Stimulated activated CD4-positive, alpha-beta T cell treated with anti-CD3 and anti-CD28 coated beads, TNF-alpha, amount 100 ng/mL, for 48 hours (primary cell): Measurements from ENCODE around the gene CRB2.
A peak's percentile ranks its signal among the peaks of the same experiment; 100 is the strongest.
"Not testable (repeated sequence)": the region's sequence is repeated elsewhere in the genome, so short reads cannot be mapped to it uniquely, and the experiment has no call there.

Experiments used
- DNase-seq, 3 donors: peaks; one replicate each; pipeline ENCODE4 v3.0.0-alpha.2; 2020; ENCODE audit warnings: low read depth in 3 of 3

Gene CRB2

DNA sequence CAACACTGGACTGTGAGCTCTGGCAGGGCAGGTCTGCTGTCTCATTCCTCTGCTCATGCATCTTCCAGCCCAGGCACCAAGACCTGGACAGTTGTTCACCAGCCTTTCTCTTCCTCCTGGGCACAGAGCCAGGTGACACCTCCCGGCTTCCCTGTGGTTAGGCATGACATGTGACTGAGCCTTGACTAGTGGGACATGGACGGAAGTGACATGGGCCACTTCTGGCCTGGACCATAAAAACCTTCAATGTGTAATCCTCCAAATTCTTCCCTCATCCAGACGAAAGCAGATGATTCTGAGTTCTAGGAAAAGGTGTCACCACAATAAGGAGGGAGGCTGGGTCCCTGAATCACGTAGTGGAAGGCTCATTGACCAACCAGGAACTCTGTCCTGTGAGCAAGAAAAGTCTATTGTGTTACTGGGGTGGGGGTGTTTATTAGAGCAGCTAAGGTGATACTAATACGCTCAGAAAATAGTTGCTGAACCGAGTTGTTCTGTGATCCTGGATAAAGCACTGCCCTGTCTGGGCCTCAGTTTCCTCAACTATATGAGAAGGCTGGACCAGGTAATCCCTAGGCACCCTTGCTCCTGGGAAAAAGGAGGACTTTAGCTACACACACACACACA lies 26.6 kb upstream of the CRB2 start:
- no peak for DNase-seq

DNA sequence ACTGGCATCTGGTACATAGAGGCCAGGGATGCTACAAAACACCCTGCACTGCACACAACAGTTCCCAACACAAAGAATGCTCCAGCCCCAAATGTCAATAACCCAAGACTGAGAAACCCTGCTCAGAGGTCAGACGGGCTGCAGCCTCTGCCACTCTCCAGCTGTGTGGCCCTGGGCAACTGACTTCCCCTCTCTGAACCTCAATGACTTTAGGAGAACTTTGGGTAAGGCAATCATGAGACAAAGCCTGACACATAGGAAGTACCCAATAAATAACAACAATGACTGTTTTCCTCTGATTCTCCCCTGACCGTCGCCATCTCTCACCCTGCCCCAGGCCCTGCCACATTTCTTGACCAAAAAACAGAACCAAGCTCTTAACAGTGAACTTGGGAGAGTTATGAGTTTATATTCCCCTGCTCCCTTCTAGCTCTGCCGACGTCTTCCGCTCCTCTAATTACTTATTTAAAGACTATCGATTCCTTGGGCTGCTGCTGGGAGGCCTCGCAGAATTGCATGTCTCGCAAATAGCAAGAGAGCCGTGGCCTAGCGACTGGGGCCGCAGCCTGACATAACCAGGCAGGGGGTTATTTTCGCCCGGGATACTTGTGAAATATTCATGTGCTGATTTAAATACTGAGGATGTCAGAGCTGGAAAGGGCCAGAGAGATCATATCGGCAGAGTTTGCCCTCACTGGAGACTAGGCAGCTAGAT lies 24.5 kb upstream of the CRB2 start:
- DNase-seq: no peak

DNA sequence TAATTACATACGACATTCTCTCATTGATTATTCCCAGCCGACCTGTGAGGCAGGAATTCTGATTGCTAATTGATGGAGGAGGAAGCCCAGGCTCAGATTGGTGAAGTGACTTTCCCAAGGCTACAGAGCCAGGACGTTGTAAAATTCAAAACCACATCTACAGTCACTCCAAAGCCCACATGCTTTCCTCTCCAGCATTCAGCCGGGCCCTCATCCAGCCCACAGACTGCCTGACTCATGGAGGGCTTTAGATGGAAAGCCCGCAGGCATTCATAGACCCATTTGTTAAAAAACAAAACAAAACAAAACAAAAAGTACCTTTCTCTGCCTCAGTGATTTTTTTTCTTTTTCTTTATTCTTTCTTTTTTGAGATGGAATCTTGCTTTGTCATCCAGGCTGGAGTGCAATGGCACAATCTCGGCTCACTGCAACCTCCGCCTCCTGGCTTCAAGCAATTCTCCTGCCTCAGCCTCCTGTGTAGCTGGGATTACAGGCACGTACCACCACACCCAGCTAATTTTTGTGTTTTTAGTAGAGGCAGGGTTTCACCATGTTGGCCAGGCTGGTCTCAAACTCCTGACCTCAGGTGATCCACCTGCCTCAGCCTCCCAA lies 22.8 kb upstream of the CRB2 start:
- not testable (repeated sequence) for DNase-seq

DNA sequence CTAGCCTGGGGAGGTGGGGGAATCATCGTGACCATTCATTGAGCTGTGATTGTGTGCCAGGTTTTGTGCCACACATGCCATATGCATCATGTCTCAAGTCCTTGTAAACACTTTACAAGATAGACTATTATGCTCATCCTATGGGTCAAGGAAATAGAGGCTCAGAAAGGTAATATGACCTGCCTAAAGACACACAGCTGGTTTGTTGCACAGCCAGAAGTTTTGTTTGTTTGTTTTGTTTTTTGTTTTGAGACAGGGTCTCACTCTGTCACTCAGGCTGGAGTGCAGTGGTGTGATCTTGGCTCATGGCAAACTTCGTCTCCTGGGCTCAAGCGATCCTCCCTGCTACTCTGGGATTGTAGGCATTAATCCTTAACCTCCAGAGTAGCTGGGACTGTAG lies 21.4 kb upstream of the CRB2 start:
- no peak for DNase-seq

DNA sequence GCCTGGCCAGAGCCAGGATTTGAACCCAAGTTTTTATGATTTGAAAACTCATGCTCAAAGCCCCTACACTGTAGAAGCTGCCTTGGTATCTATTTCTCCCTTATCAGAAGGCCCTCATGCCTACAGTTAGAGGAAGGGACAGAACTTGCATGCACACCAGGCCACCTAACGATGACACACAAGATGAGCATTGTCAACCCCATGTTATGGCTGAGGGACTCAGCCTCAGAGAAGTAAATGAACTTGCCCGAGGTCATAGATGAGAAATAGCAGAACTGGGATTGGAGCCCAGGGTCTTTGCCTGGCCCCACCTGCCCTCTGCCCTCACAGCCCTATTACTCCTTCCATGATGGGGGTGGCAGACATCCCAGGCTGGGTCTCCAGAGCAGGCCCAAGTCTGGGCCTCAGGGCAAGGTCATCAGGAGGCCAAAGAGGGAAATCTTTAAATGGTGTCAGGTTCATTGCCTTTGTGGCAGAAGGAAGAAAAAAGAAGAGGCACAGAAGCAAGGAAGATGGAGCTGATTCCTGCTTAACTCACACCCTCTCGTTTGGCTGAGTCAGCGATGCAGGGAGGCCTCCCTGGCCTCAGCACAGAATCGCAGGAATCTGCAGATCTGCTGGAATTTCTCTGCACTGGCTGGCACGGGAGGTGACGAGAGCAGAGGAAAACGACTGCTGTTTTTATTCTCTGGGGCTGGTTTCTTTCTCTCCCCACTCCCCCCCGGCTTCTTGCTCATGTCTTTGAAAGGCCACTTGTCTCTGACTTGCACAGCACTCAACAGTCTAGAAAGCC lies 20.6 kb upstream of the CRB2 start:
- DNase-seq: no peak

DNA sequence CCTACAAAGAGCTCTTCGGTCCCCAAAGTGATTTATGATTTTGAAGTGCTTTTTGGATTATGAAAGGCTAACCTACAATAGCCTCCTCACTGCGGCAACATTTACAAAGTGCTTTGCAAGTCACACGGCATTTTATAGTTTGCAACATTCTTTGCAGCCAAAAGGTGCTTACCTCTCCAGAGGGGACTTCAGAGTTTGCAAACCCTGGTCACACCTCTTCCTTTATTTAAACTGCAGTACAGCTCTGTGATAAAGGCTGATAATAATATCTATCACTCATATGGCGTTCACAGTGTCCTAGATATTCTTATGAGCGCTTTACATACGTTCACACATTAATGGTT lies 20.0 kb upstream of the CRB2 start:
- DNase-seq: no peak

DNA sequence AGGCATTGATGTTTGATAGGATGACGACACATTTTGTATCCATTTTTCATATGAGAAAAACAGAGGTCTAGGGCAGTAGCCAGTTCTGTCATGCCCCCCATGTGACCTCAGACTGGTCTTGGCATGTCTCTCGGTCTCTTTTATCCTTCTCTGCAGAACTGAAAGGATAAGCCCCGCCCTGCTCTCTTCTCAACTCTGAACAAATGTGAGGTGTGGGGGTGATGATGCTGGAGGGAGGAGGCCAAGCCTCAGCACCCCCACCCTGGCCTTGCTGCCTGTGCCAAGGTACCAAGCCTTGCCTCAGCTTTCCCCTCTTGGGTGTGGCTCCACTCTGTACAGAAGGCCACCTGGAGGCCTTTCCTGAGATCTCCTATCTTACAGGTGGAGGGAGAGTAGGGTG lies 19.5 kb upstream of the CRB2 start:
- no peak for DNase-seq

DNA sequence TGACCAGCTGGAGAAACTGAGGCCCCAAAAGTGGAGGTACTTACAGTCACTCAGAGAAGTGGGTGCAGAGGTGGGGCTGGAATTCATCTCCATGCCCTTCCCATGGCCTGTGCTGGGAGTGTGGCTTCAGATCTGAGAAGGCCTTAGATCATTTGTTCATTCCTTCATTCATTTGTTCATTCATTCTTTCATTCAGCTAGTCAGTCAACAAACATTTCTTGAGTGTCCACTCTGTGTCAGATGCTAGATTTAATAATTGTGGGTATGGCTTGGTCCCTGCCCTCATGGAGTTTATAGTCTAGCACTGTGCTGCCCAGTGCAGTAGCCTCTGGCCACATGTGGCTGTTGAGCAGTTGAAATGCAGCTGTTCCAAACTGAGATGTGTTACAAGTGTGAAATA lies 19.0 kb upstream of the CRB2 start:
- no peak for DNase-seq

DNA sequence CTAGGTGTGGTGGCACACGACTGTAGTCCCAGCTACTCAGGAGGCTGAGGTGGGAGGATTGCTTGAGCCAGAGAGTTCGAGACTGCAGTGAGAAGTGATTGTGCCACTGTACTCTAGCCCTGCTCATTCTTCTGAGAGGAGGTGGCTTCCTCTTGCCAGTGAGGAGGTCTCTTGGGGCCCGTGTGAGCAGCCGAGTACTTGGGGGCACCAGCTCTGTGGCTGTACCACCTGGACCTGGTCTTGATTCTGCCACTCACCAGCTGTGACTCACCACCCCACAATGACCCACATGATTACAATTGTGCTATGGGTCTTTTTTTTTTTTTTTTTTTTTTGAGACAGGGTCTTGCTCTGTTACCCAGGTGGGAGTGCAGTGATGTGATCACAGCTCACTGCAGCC lies 18.0 kb upstream of the CRB2 start:
- DNase-seq: no peak

DNA sequence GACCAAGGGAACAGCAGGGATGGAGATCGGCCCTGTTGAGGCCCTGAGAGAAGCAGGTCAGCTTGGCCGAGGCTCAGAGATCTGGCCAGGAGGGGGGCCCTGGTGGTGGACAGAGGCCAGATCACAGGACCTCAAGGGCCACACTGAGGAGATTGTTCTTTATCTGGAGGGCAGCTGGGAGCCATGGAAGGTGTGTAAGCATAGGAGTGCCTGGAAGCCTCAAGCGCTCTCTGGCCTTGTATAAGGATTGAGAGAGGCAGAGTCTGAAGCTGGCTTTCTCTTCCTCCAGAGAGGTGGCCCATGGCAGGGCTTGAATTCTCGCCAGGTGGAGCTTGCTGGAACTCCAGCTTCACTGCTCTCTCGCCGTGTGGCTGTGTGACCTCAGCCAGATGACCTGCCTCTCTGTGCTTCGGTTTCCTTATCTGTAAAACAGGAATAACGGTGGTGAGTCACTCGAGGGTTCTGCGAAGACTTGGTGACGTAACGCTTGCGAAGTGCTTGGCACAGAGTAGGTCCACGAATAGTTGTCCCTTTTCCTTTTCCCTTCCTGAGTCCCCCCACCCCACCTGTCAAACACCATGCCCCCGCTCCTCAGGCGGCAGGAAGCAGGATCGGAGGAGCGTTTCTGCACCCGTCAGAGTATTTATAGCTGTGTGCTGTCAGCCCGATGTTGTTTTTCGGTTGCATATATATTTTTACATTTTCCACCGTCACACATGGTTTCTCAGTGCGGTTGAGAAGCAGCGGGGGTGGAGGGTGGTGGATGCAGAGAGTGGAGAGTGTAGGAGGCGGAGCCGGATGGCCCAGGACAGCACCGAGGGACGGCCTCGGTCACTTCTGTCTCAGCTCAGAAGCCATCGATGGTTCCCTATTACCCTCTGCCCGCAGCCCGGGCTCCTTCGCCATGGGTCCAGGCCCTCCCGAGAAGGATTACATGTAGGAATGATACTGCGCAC lies 17.0 kb upstream of the CRB2 start:
- DNase-seq: peak; percentile 55 to 71 (median 70)

DNA sequence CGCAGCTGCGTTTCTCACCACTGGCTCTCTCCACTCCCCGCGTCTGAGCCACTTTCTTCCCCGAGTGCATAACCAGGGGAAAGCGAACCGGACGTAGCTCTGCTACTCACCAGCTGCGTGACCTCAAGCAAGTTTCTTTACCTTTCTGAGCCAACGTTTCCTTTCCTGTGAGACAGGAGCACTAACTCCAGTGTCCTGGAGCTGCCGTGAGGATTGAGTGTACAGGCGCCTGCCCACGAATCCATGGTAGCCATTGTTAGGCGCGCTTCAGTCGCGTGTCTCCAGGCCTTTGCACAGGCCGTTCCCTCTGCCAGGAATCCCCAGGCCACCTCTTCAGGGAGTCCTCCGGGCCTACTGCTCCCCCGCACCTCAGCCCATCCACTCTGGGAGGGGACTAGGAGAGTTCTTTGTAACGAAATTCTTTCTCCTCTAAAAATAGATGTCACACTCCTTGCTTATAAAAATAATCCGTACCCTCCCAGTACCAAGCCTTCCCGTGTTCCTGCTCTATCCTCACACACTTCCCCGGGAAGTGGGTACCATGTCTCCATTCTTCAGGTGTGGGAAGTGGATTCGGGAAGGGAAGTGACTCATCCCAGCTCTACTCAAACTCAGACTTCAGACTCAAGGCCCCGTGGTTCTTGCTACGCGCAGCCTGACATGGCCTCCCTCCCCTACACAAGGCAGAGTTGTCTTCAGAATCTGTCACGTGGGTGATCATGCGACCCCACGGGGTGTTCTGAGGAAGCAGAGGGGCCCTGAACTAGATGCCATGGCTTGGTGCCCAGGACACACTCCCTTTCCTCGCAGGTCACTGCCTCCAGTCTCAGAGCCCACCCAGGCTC lies 16.1 kb upstream of the CRB2 start:
- peak; percentile 52 to 73 (median 58) for DNase-seq

DNA sequence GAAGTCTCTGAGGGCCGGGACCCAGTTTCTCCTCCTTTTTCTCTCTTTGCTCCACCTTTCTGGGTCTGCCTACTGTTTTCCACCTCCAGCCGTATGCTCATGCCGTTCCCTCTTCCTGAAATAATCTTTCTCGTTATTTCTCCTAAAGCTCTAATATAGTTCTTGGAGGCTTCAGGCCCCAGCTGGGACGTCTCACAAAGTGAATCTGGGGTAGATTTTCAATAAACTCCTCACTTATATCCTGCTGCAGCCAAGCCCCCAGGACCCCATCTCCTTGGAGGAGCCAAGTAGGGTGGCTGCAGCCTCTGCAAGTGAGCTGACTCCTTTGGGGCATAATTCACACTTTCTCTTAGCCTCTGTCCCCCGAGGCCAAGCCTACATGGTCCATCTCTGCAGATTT lies 14.2 kb upstream of the CRB2 start:
- no peak for DNase-seq

DNA sequence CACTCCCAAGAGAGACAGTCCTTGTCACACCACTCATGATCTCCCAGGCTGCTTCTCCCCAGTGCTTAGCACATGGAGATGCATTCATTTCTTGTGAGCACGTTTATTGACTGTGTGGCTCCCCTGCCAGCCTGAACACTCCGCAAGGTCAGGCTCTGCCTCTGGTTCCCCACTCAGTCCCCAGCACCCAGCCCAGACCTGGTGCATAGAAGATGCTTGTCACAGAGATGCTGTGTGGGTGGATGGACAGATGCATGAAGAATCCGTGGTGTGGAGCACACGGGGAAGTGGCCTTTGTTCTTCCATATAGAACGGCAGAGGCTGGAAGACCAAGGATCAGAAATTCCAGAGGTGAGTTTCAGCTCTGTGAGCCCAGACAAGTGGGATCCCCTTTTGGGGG lies 13.8 kb upstream of the CRB2 start:
- DNase-seq: no peak

DNA sequence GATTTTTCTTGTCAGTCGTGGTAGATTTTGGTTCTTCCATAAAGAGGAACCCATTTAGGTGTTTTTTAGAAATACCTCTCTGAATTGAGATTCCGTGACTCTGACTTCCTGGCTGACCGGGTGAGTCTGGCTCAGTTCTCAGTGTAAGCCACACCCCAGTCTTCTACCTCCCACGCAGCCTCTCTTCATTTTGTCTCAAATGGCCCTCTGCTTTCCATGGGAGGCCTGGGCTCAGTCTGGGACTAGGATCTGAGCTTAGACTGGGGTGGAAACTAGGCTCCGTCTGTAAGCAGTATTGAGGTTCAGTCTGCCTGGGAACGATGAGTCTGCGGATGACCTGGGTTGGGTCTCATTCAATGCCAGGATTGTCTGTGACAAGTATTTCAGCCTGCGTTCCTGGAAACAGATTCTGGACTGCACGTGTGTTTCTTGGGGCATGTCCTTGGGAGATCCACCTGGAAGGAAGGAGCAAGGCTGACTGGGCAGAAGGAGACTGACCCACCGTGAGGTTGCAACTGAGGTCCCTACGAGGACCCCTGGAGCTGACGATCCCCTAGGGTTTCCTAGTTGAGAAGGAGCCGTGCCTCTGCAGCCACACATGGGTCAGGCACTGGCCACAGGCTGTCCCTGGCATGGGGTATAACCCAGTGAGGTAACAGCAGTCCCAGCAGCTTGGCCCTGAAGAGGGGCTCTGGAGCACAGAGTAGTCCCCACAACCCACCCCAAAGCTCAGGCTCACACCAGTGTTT lies 12.4 kb upstream of the CRB2 start:
- no peak for DNase-seq

DNA sequence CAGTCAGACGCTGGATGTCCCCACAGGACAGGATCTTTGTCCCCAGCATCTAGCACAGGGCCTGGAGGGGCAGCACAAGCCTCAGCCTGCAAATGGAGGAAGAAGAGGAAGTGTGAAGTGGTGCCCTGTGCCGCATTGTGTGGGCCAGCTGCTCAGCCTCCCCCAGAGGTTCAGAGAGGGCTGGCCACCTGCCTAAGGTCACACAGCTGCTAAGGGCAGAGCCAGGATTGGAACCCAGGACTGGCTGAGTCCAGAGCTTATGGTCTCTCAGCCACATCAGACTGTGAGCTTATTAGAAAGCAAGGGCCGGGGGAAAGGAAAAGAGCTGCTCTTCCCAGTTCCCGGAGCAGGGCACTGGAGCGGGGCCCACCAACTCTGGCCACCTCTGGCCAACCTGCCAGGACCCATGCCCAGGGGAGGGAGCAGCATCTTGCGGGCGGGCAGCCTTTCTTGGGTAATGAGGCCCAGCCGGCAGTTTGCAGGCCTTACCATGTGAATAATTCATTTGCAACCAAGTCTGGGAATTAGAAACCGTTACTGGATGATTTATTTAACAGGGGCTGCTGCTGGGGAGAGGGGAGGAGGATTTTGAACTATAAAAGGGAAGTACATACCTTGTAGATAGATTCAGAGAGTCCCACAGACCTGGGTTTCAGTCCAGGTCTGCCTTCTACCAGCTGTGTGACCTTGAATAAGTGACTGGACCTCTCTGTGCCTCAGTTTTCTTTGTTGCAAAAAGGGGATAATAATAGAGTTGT lies 11.6 kb upstream of the CRB2 start:
- DNase-seq: no peak

DNA sequence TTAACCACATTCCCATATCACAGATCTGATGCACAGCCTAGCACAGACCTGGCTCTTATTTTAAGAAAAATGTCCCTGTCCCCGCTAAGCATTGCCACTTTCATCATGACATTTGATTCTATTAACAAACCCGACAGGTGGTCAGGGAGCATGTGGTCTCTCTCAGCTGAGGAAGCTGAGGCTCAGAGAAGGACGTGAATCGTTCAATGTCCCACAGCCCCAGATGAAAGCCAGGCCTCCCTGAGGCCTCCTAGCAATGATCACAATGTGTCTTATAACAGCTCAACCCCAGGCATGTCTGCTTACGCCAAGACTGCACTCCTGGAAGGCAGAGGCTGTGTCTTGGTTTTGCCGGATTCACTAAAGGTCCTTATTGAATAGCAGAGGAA lies 10.4 kb upstream of the CRB2 start:
- no peak for DNase-seq

DNA sequence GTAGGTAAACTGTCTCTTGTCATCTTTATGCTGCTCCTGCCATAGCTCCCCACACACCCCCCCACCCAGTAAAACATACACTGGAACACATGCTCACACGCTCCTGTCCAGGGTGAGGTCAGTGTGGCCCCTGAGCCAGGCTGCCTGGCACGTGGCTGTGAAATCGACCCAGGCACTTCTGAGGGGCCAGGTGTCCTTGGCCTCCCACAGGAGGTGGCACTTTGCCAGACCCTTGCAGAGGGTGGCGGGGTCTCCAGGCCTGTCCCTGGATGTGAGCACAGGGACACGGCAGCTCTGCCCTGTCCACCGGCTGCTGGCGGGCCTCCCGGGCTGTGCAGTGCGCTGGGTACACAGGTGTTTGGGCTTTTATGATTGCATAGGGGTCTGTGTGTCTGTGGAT lies 10.0 kb upstream of the CRB2 start:
- no peak for DNase-seq

DNA sequence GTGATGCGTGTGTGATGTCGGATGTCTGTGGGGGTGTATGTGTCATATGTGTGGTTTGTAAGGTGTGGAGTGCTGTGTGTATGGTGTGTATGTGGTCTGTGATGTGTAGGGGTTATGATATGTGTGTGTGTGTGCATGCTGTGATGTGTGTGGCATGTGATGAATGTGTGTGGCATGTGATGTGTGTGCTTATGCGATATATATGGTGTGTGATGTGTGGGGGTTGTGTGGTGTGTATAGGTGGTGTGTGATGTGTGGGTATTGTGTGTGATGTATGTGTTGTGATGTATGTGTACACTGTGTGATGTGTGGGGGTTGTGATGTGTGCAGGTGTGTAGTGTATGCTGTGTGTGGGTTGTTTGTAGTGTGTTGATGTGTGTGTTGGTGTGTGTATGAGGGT lies 9.2 kb upstream of the CRB2 start:
- DNase-seq: no peak
